ENCODE data around the gene BSPH1. TPM values are rescaled to one million over a fixed set of nuclear protein-coding genes. Genes with fewer than 3 reads are reported as not detected.

BSPH1 gene
- total RNA-seq, 2 donors from 2014 or later, result not detected

GRCh38 chr19:48025480-48025879 is 33.5 kb upstream of the BSPH1 start:
- 42 to 56% methylated on average over 3 of the region's 3 CpGs for WGBS, 2 donors
- Histone ChIP-seq H3K27ac (no peak overlapping the region), H3K27me3 (peaks cover 0 to under 1% of the 10 kb centered on the region in 2 donors), H3K4me1 (no peaks in the 10 kb centered on the region), H3K4me3 (no peak overlapping the region), H3K9me3 (no peaks in the 10 kb centered on the region), H3K36me3 (replicated peaks in 1 of 2; ENCODE audit: insufficient read depth in 1 of 2, low read depth in 2 of 2) (no peaks in the 10 kb centered on the region)
- ATAC-seq (no peak), DNase-seq (no peak)
- intact Hi-C loops (cut with DNase I), result no loop called here
- TF ChIP-seq POLR2A (IDR thresholded peaks at IDR 0.05) (no peak), CTCF (IDR thresholded peaks at IDR 0.05) (no peak)

- Histone ChIP-seq H3K27me3 (no peaks in the 10 kb centered on the region), H3K27ac (no peak overlapping the region), H3K9me3 (no peaks in the 10 kb centered on the region), H3K4me3 (no peak overlapping the region), H3K36me3 (replicated peaks in 1 of 2; ENCODE audit: insufficient read depth in 1 of 2, low read depth in 2 of 2) (no peaks in the 10 kb centered on the region), H3K4me1 (no peaks in the 10 kb centered on the region)
- DNase-seq (no peak), ATAC-seq (no peak)
- 69 to 79% methylated on average over 3 of the region's 3 CpGs for WGBS, 2 donors
- TF ChIP-seq POLR2A (IDR thresholded peaks at IDR 0.05) (no peak), CTCF (IDR thresholded peaks at IDR 0.05) (no peak)
- intact Hi-C loops (cut with DNase I), result no loop called here
Measured at GRCh38 chr19:48023518-48023917, 31.5 kb upstream of the BSPH1 start.

- ATAC-seq (no peak), DNase-seq (no peak)
- H3K4me1 ChIP-seq, result no peaks in the 10 kb centered on the region
- H3K27ac ChIP-seq, result no peak overlapping the region
- no peaks in the 10 kb centered on the region for H3K36me3 ChIP-seq (replicated peaks in 1 of 2; ENCODE audit: insufficient read depth in 1 of 2, low read depth in 2 of 2)
- intact Hi-C loops (cut with DNase I), result no loop called here
- no peaks in the 10 kb centered on the region for H3K27me3 ChIP-seq
- no peak overlapping the region for H3K4me3 ChIP-seq
- no peaks in the 10 kb centered on the region for H3K9me3 ChIP-seq
- TF ChIP-seq POLR2A (IDR thresholded peaks at IDR 0.05) (no peak), CTCF (IDR thresholded peaks at IDR 0.05) (no peak)
- 31 to 38% methylated on average over 2 of the region's 2 CpGs for WGBS, 2 donors
Measured at GRCh38 chr19:48023011-48023410, 31.0 kb upstream of the BSPH1 start.

DNA sequence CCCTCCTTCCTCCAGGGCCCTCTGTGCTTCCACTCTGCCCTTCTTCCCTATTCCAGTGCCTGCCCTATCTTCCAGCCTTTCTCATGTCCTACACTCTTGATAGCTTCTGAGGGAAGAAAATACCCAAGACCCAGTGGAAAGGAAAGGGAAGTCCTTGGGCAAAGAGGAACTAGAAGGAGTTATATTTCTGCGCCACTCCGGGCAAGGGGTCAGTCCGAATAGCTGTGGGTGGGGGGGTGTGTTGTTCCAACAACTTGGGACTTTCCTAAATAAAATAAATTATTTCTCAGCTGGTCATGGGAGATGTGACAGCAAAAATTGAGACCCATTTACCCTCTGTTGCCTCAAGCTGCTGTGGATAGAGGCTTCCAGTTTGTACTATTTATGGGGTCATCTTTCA is 28.7 kb upstream of the BSPH1 start:
- no peaks in the 10 kb centered on the region for H3K36me3 ChIP-seq (replicated peaks in 1 of 2; ENCODE audit: insufficient read depth in 1 of 2, low read depth in 2 of 2)
- H3K9me3 ChIP-seq, result no peaks in the 10 kb centered on the region
- TF ChIP-seq CTCF (IDR thresholded peaks at IDR 0.05) (no peak), POLR2A (IDR thresholded peaks at IDR 0.05) (no peak)
- no peaks in the 10 kb centered on the region for H3K4me1 ChIP-seq
- ATAC-seq, result no peak
- no peak overlapping the region for H3K27ac ChIP-seq
- 52 to 77% methylated on average over 3 of the region's 3 CpGs for WGBS, 2 donors
- H3K4me3 ChIP-seq, result no peak overlapping the region
- DNase-seq, result no peak
- no peaks in the 10 kb centered on the region for H3K27me3 ChIP-seq
- intact Hi-C loops (cut with DNase I), result no loop called here

DNA sequence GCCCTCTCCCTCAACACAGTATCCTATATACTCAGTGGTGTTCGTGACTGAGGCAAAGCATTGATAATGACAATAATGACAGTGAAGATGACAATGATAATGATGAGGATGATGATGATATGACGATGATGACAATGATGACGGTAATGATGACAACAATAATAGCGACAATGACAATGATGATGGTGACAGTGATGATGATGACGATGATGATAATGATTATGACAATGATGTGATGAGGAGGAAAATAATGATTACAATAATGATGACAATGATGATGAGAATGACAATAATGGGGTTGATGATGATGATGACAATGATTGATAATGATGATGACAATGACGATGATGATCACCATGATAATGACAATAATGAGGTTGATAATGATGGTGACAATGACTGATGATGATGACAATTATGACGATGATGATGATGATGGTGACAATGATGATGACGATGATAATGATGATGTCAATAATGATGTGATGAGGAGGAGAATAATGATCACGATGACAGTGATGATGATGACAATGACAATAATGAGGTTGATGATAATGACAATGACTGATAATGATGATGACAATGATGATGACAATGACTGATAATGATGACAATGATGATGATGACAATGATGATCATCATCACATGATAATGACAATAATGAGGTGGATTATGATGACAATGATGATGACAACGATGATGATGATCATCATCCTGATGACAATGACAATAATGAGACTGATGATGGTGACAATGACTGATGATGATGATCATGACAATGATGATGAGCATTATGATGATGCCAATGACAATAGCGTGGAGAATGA is 19.2 kb upstream of the BSPH1 start:
- ATAC-seq (no peak), DNase-seq (no peak)
- Histone ChIP-seq H3K4me3 (no peak overlapping the region), H3K9me3 (no peaks in the 10 kb centered on the region), H3K27me3 (no peaks in the 10 kb centered on the region), H3K4me1 (no peaks in the 10 kb centered on the region), H3K27ac (no peak overlapping the region), H3K36me3 (replicated peaks in 1 of 2; ENCODE audit: insufficient read depth in 1 of 2, low read depth in 2 of 2) (no peaks in the 10 kb centered on the region)
- intact Hi-C loops (cut with DNase I), result no loop called here
- WGBS, 2 donors, result 74 to 79% methylated on average over 11 of the region's 11 CpGs
- TF ChIP-seq CTCF (IDR thresholded peaks at IDR 0.05) (no peak), POLR2A (IDR thresholded peaks at IDR 0.05) (no peak)
